Central memory CD8-positive, alpha-beta T cell (primary cell): ENCODE results near the gene ZFHX3.
A peak's percentile ranks its signal among the peaks of the same experiment; 100 is the strongest.

Source experiments
- ATAC-seq: fragments of 150-1000 bp; cut with Tn5 transposase; replicated peaks from 2 replicates; pipeline ENCODE4 v1.10.0; 2022; ENCODE audit warnings: mild to moderate bottlenecking, moderate FRiP score, moderate number of reproducible peaks; ENCODE audit not compliant: poor library complexity, severe bottlenecking; ENCODE audit errors: extremely low read depth
- DNase-seq, 2 donors: peaks; one replicate each; pipeline ENCODE4 v3.0.0; 2021; ENCODE audit warnings: low spot score in 2 of 2
- H3K27ac Mint-ChIP-seq: one replicate; pipeline ENCODE4 v1.8.0; 2022; ENCODE audit warnings: low read depth, mild to moderate bottlenecking, moderate library complexity, mixed read lengths
- H3K27me3 Mint-ChIP-seq: one replicate; pipeline ENCODE4 v1.8.0; 2022; ENCODE audit warnings: mixed read lengths
- H3K36me3 Mint-ChIP-seq: one replicate; pipeline ENCODE4 v1.8.0; 2022; ENCODE audit warnings: mild to moderate bottlenecking, moderate library complexity, mixed read lengths; ENCODE audit not compliant: insufficient read depth
- H3K4me1 Mint-ChIP-seq: one replicate; pipeline ENCODE4 v1.8.0; 2022; ENCODE audit warnings: mixed read lengths
- H3K4me3 Mint-ChIP-seq: one replicate; pipeline ENCODE4 v1.8.0; 2022; ENCODE audit warnings: mild to moderate bottlenecking, moderate library complexity, mixed read lengths
- H3K9me3 Mint-ChIP-seq: one replicate; pipeline ENCODE4 v1.8.0; 2022; ENCODE audit warnings: mixed read lengths

ZFHX3 gene

GRCh38 chr16:72798264-72798663 is 249.7 kb downstream of the ZFHX3 start:
- Mint-ChIP-seq H3K27ac (no peak overlapping the region), H3K36me3 (no peaks in the 10 kb centered on the region), H3K27me3 (no peaks in the 10 kb centered on the region), H3K4me1 (no peaks in the 10 kb centered on the region), H3K9me3 (no peaks in the 10 kb centered on the region), H3K4me3 (no peak overlapping the region)
- no peak for DNase-seq
- ATAC-seq, result no peak

DNA sequence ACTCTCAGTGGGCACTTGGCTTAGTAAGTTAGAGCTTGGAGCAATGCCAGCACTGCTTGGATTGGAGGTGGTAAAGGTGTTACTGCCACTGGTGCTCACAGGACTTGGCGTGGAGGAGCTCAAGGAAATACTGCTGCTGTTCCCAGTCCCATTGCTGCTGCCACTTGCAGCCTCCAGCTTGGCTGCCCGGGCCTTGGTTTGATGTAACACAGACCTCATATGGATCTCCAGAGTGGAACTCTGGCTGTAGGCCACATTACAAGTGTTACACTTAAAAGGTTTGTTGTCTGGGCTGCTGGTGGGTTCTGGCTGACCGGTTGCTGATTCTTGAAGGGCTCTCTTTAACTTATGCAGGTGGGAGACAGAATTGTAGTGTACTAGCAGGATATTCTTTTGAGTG is 250.3 kb downstream of the ZFHX3 start:
- Mint-ChIP-seq H3K4me3 (no peak overlapping the region), H3K4me1 (no peaks in the 10 kb centered on the region), H3K36me3 (no peaks in the 10 kb centered on the region), H3K9me3 (no peaks in the 10 kb centered on the region), H3K27me3 (no peaks in the 10 kb centered on the region), H3K27ac (no peak overlapping the region)
- DNase-seq (no peak), ATAC-seq (no peak)

GRCh38 chr16:72796222-72796621 is 251.7 kb downstream of the ZFHX3 start:
- DNase-seq, result no peak
- Mint-ChIP-seq H3K27ac (no peak overlapping the region), H3K4me1 (no peaks in the 10 kb centered on the region), H3K27me3 (no peaks in the 10 kb centered on the region), H3K36me3 (no peaks in the 10 kb centered on the region), H3K9me3 (no peaks in the 10 kb centered on the region), H3K4me3 (no peak overlapping the region)
- no peak for ATAC-seq

- DNase-seq (no peak), ATAC-seq (no peak)
- H3K27me3 Mint-ChIP-seq, result no peaks in the 10 kb centered on the region
- H3K36me3 Mint-ChIP-seq, result no peaks in the 10 kb centered on the region
- no peak overlapping the region for H3K4me3 Mint-ChIP-seq
- H3K9me3 Mint-ChIP-seq, result no peaks in the 10 kb centered on the region
- no peaks in the 10 kb centered on the region for H3K4me1 Mint-ChIP-seq
- H3K27ac Mint-ChIP-seq, result no peak overlapping the region
Measured at GRCh38 chr16:72794986-72795385, 252.9 kb downstream of the ZFHX3 start.

GRCh38 chr16:72794319-72794718 is 253.6 kb downstream of the ZFHX3 start:
- DNase-seq (no peak), ATAC-seq (no peak)
- Mint-ChIP-seq H3K27ac (no peak overlapping the region), H3K36me3 (no peaks in the 10 kb centered on the region), H3K27me3 (peaks cover 3% of the 10 kb centered on the region), H3K4me1 (no peaks in the 10 kb centered on the region), H3K4me3 (no peak overlapping the region), H3K9me3 (no peaks in the 10 kb centered on the region)

DNA sequence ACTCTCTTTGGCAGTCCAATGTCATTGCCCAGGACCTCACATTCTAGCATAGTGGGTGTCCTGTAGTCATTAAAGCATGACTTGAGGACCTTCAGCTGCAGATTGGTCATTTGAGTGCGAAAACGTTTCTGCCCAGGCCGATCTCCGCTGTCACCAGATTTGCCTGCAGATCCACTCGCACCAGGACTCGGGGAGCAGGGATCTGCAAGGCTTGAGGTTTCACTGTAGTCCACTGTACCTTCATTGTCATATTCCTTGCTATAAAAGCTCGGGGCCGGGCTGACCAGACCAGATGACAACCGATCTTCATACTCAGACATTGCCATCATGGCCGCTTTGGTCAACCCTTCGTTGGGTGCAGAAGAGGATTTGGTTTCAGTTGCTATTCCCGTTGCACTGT is 254.2 kb downstream of the ZFHX3 start:
- Mint-ChIP-seq H3K36me3 (no peaks in the 10 kb centered on the region), H3K27me3 (peaks cover 9% of the 10 kb centered on the region), H3K4me1 (no peaks in the 10 kb centered on the region), H3K27ac (no peak overlapping the region), H3K9me3 (no peaks in the 10 kb centered on the region), H3K4me3 (no peak overlapping the region)
- ATAC-seq, result no peak
- no peak for DNase-seq

DNA sequence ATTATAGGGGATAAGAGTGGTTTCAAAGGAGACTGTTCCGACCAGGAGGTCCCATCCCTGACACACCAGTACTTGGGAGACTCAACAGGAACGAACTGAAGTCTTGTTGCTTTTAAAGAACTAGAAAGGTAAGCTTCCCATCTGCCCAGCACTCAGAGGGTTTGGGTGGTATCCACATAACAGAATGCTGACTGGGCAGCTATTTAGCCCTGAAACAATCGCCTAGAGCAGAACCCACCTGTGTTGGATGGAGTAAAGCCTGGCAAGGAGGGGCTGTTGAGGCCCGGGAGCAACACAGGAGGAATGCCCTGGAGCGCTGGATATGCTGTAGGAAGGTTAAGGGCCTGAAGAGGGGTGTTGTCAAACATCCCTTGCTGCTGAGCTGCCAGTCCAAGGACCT is 254.9 kb downstream of the ZFHX3 start:
- Mint-ChIP-seq H3K4me3 (no peak overlapping the region), H3K9me3 (no peaks in the 10 kb centered on the region), H3K27ac (no peak overlapping the region), H3K4me1 (peaks cover 2% of the 10 kb centered on the region), H3K36me3 (no peaks in the 10 kb centered on the region), H3K27me3 (peaks cover 16% of the 10 kb centered on the region)
- ATAC-seq (no peak), DNase-seq (no peak)

GRCh38 chr16:72791786-72792185 is 256.1 kb downstream of the ZFHX3 start:
- H3K9me3 Mint-ChIP-seq, result no peaks in the 10 kb centered on the region
- DNase-seq, result no peak
- no peak for ATAC-seq
- H3K36me3 Mint-ChIP-seq, result no peaks in the 10 kb centered on the region
- peaks cover 13% of the 10 kb centered on the region for H3K4me1 Mint-ChIP-seq
- peaks cover 29% of the 10 kb centered on the region for H3K27me3 Mint-ChIP-seq
- no peak overlapping the region for H3K4me3 Mint-ChIP-seq
- no peak overlapping the region for H3K27ac Mint-ChIP-seq

DNA sequence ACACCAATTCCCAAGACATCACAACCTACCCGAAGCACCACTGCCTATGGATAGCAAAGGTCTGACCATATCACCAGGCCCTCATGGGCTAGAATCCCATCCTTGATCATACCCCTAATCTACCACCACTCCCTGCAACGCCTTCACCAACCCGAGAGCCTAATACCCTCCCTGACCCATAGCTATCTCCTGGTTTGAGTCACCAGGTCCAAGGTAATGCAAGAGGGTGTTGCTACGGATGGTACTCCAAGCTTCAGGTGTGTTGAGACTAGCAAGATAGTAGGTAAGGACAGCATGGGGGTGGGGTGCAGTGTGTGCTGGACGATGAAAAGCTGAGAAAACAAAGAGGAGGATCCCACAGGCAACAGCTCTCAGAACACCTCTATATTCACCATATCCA is 258.0 kb downstream of the ZFHX3 start:
- ATAC-seq (no peak), DNase-seq (no peak)
- H3K27me3 Mint-ChIP-seq, result peaks cover 46% of the 10 kb centered on the region
- H3K36me3 Mint-ChIP-seq, result no peaks in the 10 kb centered on the region
- no peaks in the 10 kb centered on the region for H3K9me3 Mint-ChIP-seq
- H3K4me1 Mint-ChIP-seq, result peaks cover 13% of the 10 kb centered on the region
- no peak overlapping the region for H3K27ac Mint-ChIP-seq
- no peak overlapping the region for H3K4me3 Mint-ChIP-seq

DNA sequence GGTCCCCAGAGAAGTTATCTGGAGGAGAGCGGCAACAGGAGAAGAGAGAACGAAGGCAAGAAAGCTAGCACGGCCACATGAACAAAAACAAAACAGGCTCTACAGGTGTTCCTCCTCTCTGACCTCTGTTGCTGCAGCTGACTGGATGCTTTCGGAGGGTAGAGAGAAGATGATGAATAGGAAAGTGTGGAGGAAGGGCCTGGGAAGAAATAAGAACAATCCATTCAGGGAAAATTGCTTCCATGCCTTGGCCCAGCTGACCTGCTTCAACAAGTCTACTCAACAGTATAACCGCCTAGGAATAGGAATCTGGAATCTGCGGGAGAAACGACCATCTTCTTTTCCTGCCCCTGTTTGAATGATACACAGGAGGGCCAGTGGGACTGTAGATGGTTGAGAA is 258.5 kb downstream of the ZFHX3 start:
- peaks cover 13% of the 10 kb centered on the region for H3K4me1 Mint-ChIP-seq
- no peaks in the 10 kb centered on the region for H3K9me3 Mint-ChIP-seq
- DNase-seq, result no peak
- H3K36me3 Mint-ChIP-seq, result no peaks in the 10 kb centered on the region
- no peak for ATAC-seq
- H3K27me3 Mint-ChIP-seq, result peaks cover 46% of the 10 kb centered on the region
- no peak overlapping the region for H3K27ac Mint-ChIP-seq
- H3K4me3 Mint-ChIP-seq, result no peak overlapping the region

DNA sequence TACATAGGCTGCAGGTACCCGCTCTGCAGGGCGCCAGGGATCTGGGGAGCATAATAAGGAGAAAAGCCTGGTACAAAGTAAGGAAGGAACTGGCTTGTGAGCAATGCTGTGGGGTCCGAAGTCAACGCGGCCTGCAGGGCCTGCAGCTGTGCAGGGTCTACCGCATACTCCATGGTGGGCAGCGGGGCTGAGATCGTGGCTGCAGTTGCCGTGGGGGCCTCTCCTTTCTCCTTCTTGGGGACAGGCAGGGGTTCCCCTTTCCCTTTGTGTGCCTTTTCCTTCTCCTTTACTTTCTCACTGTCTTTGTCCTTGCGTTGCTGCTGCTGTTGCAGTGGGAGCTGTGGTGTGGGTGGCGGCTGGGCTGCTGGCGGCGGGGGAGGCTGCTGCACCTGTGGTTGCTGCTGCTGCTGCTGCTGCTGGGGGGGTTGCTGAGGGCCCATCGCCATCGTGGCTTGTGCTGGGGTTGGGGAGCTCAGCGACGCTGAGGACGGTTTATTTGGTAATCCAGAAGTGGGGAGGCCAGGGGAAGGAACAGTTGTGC is 259.6 kb downstream of the ZFHX3 start:
- peak overlapping the region; percentile 70 for H3K4me3 Mint-ChIP-seq
- H3K27me3 Mint-ChIP-seq, result peaks cover 55% of the 10 kb centered on the region
- peaks cover 13% of the 10 kb centered on the region for H3K4me1 Mint-ChIP-seq
- no peaks in the 10 kb centered on the region for H3K36me3 Mint-ChIP-seq
- ATAC-seq (no peak), DNase-seq (no peak)
- no peaks in the 10 kb centered on the region for H3K9me3 Mint-ChIP-seq
- peak overlapping the region; percentile 75 for H3K27ac Mint-ChIP-seq

- no peaks in the 10 kb centered on the region for H3K9me3 Mint-ChIP-seq
- peaks cover 55% of the 10 kb centered on the region for H3K27me3 Mint-ChIP-seq
- ATAC-seq, result peak; percentile 78
- H3K4me3 Mint-ChIP-seq, result peak overlapping the region; percentile 70
- H3K27ac Mint-ChIP-seq, result peak overlapping the region; percentile 75
- DNase-seq, result peak in 1 of 2 donors; percentile 15
- H3K36me3 Mint-ChIP-seq, result no peaks in the 10 kb centered on the region
- peaks cover 13% of the 10 kb centered on the region for H3K4me1 Mint-ChIP-seq
Measured at GRCh38 chr16:72787514-72788268, 260.2 kb downstream of the ZFHX3 start.

GRCh38 chr16:72787130-72787513 is 260.8 kb downstream of the ZFHX3 start:
- peak overlapping the region; percentile 70 for H3K4me3 Mint-ChIP-seq
- peaks cover 55% of the 10 kb centered on the region for H3K27me3 Mint-ChIP-seq
- no peaks in the 10 kb centered on the region for H3K9me3 Mint-ChIP-seq
- ATAC-seq (no peak), DNase-seq (no peak)
- H3K36me3 Mint-ChIP-seq, result no peaks in the 10 kb centered on the region
- peak overlapping the region; percentile 75 for H3K27ac Mint-ChIP-seq
- peaks cover 13% of the 10 kb centered on the region for H3K4me1 Mint-ChIP-seq
